ENCODE results near the gene TXN2.
"Not testable (repeated sequence)": the region's sequence is repeated elsewhere in the genome, so short reads cannot be mapped to it uniquely, and the experiment has no call there.

Gene TXN2

GRCh38 chr22:36425977-36426523, 55.4 kb downstream of the TXN2 start:
- DNase-seq: peak; percentile 40

GRCh38 chr22:36424901-36425579, 56.4 kb downstream of the TXN2 start:
- no peak for DNase-seq

- DNase-seq: not testable (repeated sequence)
These were observed 57.0 kb downstream of the TXN2 start for GRCh38 chr22:36424466-36424865.

GRCh38 chr22:36423461-36424404, 57.7 kb downstream of the TXN2 start:
- peak; percentile 95 for DNase-seq

GRCh38 chr22:36422287-36423014, 59.0 kb downstream of the TXN2 start:
- no peak for DNase-seq

GRCh38 chr22:36419912-36420882, 61.2 kb downstream of the TXN2 start:
- no peak for DNase-seq

- peak; percentile 67 for DNase-seq
These were observed 62.1 kb downstream of the TXN2 start for GRCh38 chr22:36419177-36419911.

GRCh38 chr22:36417281-36417686, 64.2 kb downstream of the TXN2 start:
- peak; percentile 22 for DNase-seq
